Endothelial cell of hepatic sinusoid (primary cell): Measurements from ENCODE around the gene SLC34A2.
"Not testable (repeated sequence)": the region's sequence is repeated elsewhere in the genome, so short reads cannot be mapped to it uniquely, and the experiment has no call there.

Experiments
- in situ Hi-C: cut with HindIII; loops from 2 replicates; pipeline ENCODE4 v1.10.0; 2017; ENCODE audit warnings: low sequenced_read_pairs

SLC34A2 gene, protein sequence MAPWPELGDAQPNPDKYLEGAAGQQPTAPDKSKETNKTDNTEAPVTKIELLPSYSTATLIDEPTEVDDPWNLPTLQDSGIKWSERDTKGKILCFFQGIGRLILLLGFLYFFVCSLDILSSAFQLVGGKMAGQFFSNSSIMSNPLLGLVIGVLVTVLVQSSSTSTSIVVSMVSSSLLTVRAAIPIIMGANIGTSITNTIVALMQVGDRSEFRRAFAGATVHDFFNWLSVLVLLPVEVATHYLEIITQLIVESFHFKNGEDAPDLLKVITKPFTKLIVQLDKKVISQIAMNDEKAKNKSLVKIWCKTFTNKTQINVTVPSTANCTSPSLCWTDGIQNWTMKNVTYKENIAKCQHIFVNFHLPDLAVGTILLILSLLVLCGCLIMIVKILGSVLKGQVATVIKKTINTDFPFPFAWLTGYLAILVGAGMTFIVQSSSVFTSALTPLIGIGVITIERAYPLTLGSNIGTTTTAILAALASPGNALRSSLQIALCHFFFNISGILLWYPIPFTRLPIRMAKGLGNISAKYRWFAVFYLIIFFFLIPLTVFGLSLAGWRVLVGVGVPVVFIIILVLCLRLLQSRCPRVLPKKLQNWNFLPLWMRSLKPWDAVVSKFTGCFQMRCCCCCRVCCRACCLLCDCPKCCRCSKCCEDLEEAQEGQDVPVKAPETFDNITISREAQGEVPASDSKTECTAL

DNA sequence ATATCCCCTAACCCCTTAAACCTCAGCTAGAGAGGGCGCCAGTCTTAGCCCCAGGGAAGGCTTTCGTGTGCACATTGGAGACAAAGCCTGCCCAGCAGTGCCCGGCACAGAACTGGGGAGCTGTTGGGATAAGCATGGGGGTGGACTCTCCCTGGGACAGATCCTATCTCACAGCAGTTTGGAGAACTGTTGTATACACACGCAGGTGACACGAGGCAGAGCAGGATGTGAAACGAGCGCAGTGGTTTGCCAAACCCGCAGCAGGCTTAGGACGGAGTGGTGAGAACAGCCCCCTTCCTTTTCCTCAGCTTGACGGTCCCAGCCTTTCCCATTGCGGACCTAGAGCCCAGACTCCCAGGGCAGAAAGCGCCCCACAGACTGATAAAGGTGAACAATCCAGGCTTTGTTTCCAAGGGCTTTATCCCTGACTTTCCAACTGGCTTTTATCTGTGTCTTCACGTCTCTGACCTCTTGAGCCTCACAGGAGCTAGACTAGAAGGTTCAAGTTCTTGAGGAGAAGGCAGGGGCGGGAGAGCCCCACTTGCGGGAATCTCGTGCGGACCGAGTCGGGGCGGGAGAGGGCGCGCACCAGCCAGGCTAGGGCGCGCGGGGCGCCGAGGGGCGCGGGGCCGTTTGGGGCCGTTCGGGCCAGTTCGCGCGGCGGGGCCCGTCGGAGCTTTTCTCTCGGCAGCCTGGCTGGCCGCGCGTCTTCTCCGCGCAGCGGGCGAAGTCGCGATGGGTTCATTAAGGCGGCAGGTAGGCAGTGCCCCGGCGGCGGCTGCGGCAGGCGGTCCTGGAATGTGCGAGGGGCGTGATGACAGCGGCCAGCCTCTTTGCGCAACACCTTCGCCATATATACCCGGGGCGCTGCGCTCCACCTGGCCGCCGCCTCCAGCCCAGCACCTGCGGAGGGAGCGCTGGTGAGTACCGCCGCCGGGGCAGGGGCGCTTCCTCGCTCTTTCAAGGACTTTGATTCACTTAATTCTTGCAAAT lies at the start of gene SLC34A2:
Gene SLC34A2, plus strand, starts transcription at position 881 of the 993 bp plus-strand sequence. CDS start 6,650 bp downstream, outside the sequence.
- in situ Hi-C loops, result no loop called here

DNA sequence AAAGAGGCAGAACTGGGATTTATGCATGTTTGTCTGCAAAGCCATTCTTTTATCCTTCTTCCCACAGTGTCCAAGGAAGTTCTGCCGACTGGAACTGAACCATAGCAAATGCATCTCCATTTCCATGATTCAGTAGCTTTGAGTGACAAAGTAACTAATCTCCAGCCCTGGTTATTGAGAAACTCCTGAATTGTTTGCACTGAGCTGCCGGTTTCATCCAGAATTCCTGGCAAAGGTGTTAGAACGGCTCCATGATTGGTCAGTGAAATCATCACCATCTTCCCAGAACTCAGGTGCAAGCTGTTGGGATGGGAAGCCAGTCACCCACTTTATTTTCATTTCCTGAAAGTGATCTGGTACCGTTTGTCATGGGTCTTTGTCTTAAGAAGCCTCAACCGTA lies 47.0 kb upstream of the SLC34A2 start:
- in situ Hi-C loops, result no loop called here

DNA sequence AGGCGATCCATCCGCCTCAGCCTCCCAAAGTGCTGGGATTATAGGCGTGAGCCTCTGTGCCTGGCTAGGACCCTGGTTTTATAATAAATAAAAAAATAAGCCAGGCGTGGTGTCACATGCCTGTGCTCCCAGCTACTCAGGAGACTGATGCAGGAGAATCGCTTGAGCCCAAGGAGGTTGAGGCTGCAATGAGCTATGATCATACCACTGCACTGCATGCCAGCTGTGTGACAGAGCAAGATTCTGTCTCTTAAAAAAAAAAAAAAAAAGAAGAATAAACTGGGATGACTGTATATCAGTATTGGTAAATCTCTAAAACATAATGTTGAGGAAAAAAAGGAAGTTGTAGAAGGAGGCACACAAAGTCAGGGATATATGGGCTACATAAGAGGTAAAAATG lies 45.7 kb upstream of the SLC34A2 start:
- in situ Hi-C loops, result no loop called here

DNA sequence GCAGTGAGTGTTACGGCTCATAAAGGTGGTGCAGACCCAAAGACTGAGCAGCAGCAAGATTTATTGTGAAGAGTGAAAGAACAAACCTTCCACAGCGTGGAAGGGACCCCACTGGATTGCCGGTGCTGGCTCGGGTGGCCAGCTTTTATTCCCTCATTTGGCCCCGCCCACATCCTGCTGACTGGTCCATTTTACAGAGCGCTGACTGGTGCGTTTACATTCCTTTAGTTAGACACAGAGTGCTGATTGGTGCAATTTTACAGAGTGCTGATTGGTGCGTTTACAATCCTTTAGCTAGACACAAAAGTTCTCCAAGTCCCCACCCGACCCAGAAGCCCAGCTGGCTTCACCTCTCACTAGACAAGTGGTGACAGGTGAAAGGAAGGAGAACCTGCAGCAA lies 42.0 kb upstream of the SLC34A2 start:
- in situ Hi-C loops, result not testable (repeated sequence)

DNA sequence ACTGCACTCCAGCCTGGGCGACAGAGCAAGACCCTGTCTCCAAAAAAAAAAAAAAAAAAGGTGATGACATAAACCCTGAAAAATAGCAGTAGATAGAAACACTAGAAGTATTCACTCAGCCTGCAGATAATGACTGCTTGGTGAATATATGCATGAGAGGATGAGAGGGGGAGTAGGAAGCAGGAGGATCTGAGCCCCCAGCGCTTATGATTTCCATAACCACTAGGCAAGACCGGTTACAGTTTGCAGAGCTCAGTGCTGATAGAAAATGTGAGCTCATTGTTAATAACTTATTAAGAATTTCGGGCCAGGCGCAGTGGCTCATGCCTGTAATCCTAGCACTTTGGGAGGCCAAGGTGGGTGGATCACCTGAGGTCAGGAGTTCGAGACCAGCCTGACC lies 40.8 kb upstream of the SLC34A2 start:
- in situ Hi-C loops, result no loop called here

DNA sequence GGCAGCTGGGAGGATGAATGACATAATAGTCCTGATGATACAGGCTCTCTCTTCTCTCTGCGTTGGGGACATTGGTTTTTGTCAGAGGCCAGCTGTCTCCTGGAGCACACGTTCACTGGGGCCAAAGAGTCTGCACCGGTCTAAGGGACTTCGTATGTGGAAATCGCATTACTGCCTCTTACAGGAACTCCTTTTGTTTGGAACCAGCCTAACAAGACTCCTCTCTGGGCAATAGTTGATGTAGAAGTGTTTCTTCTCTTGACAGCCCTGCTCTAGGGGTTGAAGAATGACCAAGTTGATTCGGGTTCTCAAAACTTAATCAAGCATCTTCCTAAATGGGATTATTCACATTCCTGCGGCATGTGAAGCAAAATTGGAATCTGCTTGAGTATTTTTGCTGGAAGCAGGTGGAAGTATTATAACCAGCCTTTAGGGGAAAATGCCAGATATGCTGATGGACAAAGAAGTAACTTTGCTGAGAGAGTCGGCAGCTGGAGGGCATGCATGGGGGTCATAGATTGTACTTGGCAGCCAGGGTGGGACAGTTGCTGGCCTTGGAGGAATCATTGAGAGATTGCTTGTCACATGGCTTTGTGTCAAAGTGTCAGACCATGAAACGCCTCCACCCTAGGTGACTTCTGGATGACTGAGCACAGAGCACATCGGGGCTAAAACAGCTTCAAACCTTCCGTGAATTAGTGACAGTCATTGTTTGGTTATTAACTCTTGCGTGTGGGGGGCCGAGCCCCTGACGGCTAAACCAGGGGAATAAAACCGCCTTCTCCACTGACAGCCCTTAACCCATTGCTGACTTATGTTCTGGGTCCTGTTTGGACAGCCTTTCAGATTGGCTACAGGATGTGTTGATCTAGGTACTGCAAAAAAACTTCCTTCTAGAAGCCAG lies 34.4 kb upstream of the SLC34A2 start:
- in situ Hi-C loops, result no loop called here

DNA sequence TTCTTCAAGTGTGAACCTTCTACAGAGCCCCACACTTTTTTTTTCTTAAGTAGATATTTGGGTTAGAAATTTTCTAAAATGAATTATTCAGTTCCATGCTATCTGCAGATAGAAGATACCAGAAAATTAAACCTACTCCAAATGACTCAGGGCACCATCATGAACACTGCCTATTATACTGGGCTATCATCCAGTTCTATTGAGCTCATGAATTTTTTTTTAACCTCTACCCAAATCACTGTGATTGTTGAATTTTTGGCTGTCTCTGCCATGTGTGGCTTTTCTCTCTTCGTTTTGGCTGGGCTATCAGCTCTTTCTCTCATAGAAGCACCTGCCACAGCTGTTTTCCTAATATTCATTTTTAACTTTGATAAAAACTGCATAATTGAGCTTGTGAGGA lies 31.0 kb upstream of the SLC34A2 start:
- in situ Hi-C loops, result no loop called here

DNA sequence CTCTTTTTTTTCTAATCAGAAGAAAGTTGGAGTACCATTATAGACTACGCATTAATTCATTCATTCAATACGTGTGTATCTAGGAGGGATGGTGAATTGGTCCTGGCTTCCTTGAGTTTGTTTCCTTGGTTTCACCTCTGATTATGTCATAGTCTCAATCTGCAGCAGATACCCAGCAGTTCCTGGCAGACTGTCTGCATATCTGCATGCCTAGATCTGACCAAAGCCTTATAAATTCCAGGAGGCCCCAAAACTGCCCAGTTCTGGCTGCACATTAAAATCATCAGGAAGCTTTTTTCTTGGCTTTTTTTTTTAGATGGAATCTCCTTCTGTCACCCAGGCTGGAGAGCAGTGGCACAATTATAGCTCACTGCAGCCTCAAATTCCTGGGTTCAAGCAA lies 27.2 kb upstream of the SLC34A2 start:
- in situ Hi-C loops, result no loop called here

DNA sequence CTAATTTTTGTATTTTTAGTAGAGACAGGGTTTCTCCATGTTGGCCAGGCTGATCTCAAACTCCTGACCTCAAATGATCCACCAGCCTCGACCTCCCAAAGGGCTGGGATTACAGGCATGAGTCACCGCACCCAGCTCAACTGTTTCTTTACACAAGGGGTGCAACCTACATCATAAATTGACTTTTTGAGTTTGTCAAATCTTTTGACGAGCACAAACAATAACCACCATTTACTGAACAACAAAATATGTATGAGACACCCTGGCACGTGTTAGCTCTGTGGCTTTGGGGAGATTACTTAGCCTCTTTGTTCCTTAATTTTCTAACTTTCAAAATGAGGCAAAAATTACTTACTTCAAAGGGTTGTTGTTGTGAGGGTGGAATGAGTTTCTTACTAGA lies 23.5 kb upstream of the SLC34A2 start:
- in situ Hi-C loops, result no loop called here

DNA sequence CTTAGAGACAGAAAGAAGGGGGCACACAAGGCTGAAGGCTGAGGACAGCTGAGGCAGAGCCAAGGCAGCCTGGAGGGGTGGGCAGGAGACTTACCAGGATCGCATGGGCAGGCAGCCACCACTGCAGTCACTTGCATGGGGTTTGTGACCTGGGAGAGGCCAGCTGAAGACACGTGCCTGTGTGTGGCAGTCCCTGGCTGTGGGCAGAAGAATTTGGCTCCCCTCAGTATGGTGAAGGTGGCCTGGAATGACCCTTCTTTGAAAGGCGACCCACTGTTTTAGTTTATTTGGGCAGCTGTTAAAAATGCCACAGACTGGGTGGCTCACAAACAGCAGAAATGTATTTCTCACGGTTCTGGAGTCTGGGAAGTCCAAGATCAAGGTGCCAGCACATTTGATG lies 22.1 kb upstream of the SLC34A2 start:
- in situ Hi-C loops, result no loop called here

DNA sequence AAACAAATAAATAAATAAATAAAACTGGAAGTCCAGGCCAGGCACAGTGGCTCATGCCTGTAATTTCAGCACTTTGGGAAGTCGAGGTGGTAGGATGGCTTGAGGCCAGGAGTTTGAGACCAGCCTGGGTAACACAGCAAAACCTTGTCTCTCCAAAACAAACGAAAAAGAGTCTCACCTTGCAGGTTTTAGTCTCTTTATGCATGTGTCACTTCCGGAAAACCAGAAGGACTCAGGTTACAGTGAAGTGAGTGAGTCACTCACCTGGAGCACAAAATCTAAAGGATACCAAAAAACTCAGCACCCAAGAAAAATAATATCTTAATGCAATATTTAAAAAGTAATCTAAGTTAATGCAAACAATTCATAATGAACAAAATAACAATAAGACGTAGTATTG lies 20.1 kb upstream of the SLC34A2 start:
- in situ Hi-C loops, result no loop called here

DNA sequence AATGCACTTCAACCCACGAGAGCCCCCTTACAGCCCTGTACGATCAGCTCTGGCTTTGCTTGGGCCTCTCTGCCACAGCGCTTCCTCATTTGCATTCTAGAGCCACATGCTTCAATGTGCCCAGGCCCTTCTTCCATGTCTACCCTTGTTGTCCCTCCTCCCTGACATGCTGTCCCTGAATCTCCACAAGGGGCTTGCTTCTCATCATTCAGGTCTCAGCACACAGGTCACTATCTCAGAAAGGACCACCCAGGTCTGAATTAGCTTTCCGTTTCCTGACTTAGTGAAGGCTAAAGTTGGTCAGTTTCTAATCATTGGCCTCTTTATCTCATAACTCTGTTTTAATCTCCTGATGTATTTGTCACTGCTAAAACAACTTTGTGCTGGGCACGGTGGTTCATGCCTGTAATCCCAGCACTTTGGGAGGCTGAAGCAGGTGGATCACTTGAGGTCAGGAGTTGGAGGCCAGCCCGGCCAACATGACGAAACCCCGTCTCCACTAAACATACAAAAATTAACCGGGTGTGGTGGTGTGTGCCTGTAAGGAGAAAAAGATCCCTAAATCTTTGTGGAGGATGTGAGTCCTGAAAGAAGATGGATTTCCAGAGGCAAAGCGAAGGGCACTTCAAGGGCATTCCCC lies 17.9 kb upstream of the SLC34A2 start:
- in situ Hi-C loops, result no loop called here

DNA sequence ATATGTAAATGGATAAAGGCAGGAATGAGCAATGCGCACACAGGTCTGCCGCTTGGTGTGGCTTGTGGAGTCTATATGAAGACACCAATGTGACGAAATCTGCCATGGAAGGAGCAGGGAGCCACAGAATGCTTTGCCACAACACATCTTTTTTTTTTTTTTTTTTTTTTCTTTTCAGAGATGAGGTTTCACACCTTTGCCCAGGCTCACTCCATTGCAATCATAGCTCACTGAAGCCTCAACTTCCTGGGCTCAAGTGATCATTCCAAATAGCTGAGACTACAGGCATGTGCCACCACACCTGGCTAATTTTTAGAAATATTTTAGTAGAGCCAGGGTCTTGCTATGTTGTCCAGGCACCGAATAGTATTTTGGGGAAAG lies 17.4 kb upstream of the SLC34A2 start:
- in situ Hi-C loops, result no loop called here

DNA sequence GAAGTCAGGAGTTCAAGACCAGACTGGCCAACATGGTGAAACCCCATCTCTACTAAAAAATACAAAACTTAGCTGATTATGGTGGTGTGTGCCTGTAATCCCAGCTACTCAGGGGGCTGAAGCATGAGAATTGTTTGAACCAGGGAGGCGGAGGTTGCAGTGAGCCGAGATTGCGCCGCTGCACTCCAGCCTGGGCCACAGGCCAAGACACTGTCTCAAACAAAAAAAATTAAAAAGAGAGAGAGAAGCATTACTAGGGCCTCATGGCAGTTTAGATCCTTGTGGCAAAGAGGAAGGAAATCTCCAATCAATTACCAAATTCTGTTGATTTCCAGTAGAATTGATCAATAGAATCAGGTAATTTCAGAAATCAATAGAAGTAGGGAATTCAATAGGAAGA lies 16.8 kb upstream of the SLC34A2 start:
- in situ Hi-C loops, result no loop called here

DNA sequence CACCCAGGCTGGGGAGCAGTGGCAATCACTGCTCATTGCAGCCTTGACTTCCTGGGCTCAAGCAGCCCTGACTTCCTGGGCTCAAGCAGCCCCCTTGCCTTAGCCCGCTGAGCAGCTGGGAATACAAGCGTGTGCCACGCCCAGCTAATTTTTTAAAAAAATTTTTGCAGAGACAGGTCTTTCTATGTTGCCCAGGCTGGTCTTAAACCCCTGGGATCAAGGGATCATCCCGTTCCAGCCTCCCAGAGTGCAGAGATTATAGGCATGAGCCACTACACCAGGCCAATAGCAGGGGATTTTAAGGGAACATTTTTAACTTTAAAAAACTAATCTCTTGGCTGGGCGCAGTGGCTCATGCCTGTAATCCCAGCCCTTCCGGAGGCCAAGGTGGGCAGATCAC lies 5.3 kb upstream of the SLC34A2 start:
- in situ Hi-C loops, result no loop called here

DNA sequence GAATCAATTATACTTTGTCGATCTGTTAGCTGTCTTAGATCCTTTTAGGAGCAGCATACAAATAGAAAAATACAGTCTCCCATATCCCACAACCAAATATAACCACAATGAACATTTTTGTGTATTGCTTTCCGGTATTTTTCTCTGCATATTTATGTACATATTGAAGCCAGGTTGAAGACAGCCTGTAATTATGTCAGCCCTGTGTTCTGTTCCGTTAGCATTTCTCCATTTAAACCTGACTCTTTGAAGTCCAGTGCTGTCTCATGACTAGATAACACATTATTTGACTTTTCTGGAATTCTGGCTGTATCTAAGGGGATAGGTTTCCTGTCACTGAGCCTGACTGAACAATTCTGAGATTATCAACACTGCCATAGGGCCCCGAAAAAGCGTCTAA lies 4.0 kb upstream of the SLC34A2 start:
- in situ Hi-C loops, result no loop called here

DNA sequence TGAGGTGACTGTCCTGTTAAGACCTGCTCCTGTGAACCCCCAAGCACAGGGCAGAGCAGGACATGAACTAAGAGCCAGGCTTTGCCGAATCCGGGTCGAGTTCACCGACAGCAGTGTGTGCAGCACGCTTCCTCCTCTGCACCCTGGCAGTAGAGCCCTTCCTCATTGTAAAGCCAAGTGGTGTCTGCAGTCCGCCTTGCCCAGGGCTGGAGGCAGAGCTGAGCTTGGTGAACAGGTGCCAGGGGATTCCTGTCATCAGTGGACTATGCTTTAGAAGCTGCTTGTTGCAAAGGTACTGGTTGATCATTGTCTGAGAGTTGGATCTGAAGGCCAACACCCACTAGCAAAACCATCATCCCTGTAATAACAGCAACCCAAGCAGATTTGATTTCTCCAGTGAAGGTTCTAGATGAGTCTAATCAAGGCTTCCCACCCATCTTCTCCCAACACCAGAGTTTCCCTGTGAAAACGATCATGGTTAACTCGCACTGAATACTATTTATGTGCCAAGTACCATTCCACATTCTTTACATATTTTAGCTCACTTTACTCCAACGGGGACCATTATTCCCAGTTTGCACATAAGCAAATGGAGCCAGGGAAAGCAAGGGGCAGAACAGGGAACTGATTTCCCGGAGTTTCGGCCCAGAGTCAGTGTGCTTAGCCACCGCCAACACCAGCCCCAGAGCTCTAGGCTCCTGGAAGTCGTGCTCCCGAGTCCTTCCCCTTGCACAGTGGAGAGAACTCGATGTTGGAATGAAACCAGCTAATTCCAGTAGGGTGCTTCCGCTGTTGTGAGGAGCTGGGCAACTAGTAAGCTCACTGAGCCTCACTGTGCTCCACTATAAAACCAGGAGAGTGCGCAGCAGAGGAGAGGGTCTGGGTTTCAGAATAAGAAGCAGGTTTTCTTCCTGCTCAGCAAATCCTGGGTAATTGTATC lies 1.4 kb upstream of the SLC34A2 start:
- in situ Hi-C loops, result no loop called here

DNA sequence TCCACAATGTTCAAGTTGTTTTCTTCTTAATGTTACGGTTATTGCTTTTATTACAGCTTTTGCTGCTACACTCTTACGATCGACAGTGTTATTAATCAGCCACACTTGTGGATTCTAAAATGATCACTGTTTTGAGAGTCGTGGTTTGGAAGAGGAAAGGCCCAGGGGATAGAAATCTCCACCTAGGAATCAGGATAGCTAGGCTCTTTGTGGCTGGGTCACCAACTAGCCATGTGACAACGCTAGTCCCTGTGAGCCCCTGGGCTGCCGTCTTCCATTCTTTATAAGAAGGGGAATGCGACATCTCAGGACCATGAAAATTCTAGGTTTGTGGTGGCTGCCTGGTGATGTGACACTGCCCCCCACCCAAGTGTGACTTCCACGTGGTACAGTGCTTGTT lies 380 bp downstream of the SLC34A2 start:
- in situ Hi-C loops, result no loop called here

DNA sequence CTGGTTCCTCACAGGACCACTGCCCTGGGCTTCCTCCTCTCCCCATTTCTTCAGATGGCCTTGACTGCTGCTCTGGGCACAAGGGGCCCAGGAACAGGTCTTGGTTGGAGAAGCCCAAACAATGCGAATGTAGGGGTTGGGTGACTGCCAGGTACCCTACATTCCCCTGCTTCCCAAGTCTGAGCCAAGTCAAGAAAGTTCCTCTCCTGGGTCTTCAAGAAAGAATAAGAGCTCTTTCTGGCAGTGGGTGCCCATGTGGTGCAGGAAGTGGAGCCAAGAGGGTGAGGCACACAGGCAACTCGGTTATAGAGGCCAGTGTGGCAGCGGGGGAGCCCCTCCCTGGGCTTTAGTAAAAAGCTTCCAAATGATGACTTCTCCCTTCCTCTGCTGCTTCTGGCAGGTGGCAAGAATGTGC lies 2.7 kb downstream of the SLC34A2 start:
- in situ Hi-C loops, result no loop called here
